ENCODE measurements around the gene ADGRA1.
"Not testable (repeated sequence)": the region's sequence is repeated elsewhere in the genome, so short reads cannot be mapped to it uniquely, and the experiment has no call there.

The ADGRA1 gene

GRCh38 chr10:133143546-133143945, 55.8 kb downstream of the ADGRA1 start:
- no peak for DNase-seq (ENCODE audit: low spot score)

- DNase-seq (ENCODE audit: low spot score): no peak
Observed at GRCh38 chr10:133144771-133145170, 57.0 kb downstream of the ADGRA1 start.

GRCh38 chr10:133150226-133150625, 62.5 kb downstream of the ADGRA1 start:
- DNase-seq (ENCODE audit: low spot score): no peak

- no peak for DNase-seq (ENCODE audit: low spot score)
Observed at GRCh38 chr10:133150656-133151055, 62.9 kb downstream of the ADGRA1 start.

GRCh38 chr10:133151071-133151470, 63.3 kb downstream of the ADGRA1 start:
- not testable (repeated sequence) for DNase-seq (ENCODE audit: low spot score)

- no peak for DNase-seq (ENCODE audit: low spot score)
Observed at GRCh38 chr10:133151543-133151972, 63.8 kb downstream of the ADGRA1 start.

- no peak for DNase-seq (ENCODE audit: low spot score)
Observed at GRCh38 chr10:133154411-133154810, 66.7 kb downstream of the ADGRA1 start.

- DNase-seq (ENCODE audit: low spot score): no peak
Observed at GRCh38 chr10:133154996-133155778, 67.5 kb downstream of the ADGRA1 start.

- no peak for DNase-seq (ENCODE audit: low spot score)
Observed at GRCh38 chr10:133156674-133157579, 69.2 kb downstream of the ADGRA1 start.

- DNase-seq (ENCODE audit: low spot score): no peak
Observed at GRCh38 chr10:133157662-133158436, 70.1 kb downstream of the ADGRA1 start.

- DNase-seq (ENCODE audit: low spot score): no peak
Observed at GRCh38 chr10:133158437-133158755, 70.7 kb downstream of the ADGRA1 start.

- DNase-seq (ENCODE audit: low spot score): no peak
Observed at GRCh38 chr10:133158756-133159610, 71.3 kb downstream of the ADGRA1 start.

GRCh38 chr10:133159611-133159949, 71.9 kb downstream of the ADGRA1 start:
- DNase-seq (ENCODE audit: low spot score): no peak

- DNase-seq (ENCODE audit: low spot score): no peak
Observed at GRCh38 chr10:133159950-133160825, 72.5 kb downstream of the ADGRA1 start, which contains the start of gene KNDC1. KNDC1 (plus strand) TSS chr10:133160219; CDS start chr10:133160468, 249 bp downstream.

- DNase-seq (ENCODE audit: low spot score): no peak
Observed at GRCh38 chr10:133160826-133161471, 73.2 kb downstream of the ADGRA1 start.

- no peak for DNase-seq (ENCODE audit: low spot score)
Observed at GRCh38 chr10:133161486-133162109, 73.9 kb downstream of the ADGRA1 start.

GRCh38 chr10:133162178-133162909, 74.6 kb downstream of the ADGRA1 start:
- peak; percentile 76 for DNase-seq (ENCODE audit: low spot score)

All from putamen (tissue), 1 donor.